NT2/D1 (cell line): ENCODE measurements around the gene ZZZ3.

Experiments used
- DNase-seq: peaks from one replicate; pipeline ENCODE4 v3.0.0-alpha.2; 2011; ENCODE audit warnings: low read depth, low spot score
- H3K27me3 ChIP-seq: 2 replicates; pipeline ENCODE4 v1.6.0; 2011; ENCODE audit warnings: mild to moderate bottlenecking; ENCODE audit not compliant: insufficient read length, insufficient read depth
- H3K36me3 ChIP-seq: 2 replicates; pipeline ENCODE4 v1.6.1; 2011; ENCODE audit warnings: mild to moderate bottlenecking, low read length, mixed read lengths; ENCODE audit not compliant: insufficient read depth, insufficient read length
- H3K4me1 ChIP-seq: 2 replicates; pipeline ENCODE4 v1.5.1; 2011; ENCODE audit not compliant: insufficient read depth, insufficient read length
- H3K4me3 ChIP-seq: 2 replicates; pipeline ENCODE4 v1.5.1; 2011; ENCODE audit warnings: low read depth; ENCODE audit not compliant: insufficient read length
- H3K9ac ChIP-seq: 2 replicates; pipeline ENCODE4 v1.6.0; 2011; ENCODE audit warnings: low read depth; ENCODE audit not compliant: insufficient read length
- H3K9me3 ChIP-seq: 2 replicates; pipeline ENCODE4 v1.5.1; 2011; ENCODE audit warnings: mild to moderate bottlenecking, low read length; ENCODE audit not compliant: insufficient read depth
- SUZ12 ChIP-seq: IDR thresholded peaks from 2 replicates; pipeline ENCODE4 v1.6.1; 2011; ENCODE audit not compliant: insufficient read length, insufficient read depth; ENCODE audit errors: extremely low read depth
- YY1 ChIP-seq: IDR thresholded peaks from 2 replicates; pipeline ENCODE4 v1.6.1; 2011; ENCODE audit not compliant: insufficient read length, insufficient read depth
- ZNF274 ChIP-seq: IDR thresholded peaks from 2 replicates; pipeline ENCODE4 v1.6.1; 2011; ENCODE audit warnings: mild to moderate bottlenecking, low read depth, low read length

ZZZ3 gene

DNA sequence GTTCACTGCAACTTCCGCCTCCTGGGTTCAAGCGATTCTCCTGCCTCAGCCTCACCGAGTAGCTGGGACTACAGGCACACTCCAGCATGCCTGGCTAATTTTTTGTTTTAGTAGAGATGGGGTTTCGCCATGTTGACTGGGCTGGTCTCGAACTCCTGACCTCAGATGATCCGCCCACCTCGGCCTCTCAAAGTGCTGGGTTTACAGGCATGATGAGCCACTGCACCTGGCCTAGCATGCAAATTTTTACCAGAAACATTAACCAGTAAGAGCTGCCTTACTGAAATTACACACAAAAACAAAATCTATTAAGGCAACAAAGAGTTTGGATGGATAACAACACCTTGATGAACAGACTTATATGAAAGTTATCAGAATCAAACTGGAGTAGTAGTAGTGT lies 12.1 kb downstream of the ZZZ3 start:
- TF ChIP-seq YY1, result no peak
- no peak for TF ChIP-seq SUZ12
- TF ChIP-seq ZNF274, result no peak
- Histone ChIP-seq H3K4me1 (no peaks in the 10 kb centered on the region), H3K36me3 (no peaks in the 10 kb centered on the region), H3K4me3 (no peak overlapping the region), H3K9me3 (no peaks in the 10 kb centered on the region), H3K27me3 (no peaks in the 10 kb centered on the region), H3K9ac (no peak overlapping the region)
- DNase-seq, result no peak

- no peak for DNase-seq
These were observed 13.5 kb downstream of the ZZZ3 start for GRCh38 chr1:77668924-77669449.

DNA sequence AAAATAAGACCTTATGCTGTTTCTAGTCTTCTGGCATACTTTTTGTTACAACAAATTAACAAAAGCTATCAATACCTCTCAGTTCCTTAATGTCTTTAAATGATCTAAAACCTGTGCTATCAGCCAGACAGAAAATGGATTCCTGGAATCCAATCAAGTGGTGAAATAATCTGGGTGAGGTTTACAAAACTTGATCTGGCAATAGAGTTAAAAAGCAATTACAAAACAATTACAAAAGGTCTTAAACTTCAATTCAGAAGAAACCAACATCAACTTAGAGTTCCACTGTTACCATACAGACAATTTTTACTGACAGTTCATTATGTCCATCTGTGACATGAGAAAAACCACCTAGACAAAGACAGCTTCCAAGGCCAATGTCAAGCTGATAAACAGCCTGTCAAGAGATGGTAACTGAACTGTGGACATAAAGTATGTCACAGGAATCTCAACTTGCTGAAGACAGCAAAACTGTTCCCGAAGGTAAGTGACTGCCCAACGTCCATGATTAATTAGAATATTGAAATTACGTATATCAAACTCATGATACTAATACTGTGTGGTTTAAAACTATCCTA lies 17.4 kb downstream of the ZZZ3 start:
- Histone ChIP-seq H3K4me3 (no peak overlapping the region), H3K9me3 (no peaks in the 10 kb centered on the region), H3K36me3 (peaks cover 7% of the 10 kb centered on the region), H3K4me1 (no peaks in the 10 kb centered on the region), H3K9ac (no peak overlapping the region), H3K27me3 (no peaks in the 10 kb centered on the region)
- no peak for TF ChIP-seq SUZ12
- no peak for TF ChIP-seq ZNF274
- TF ChIP-seq YY1, result no peak
- DNase-seq, result no peak

More at GRCh38 chr1:77668924-77669449, 13.5 kb downstream of the ZZZ3 start:
- no peak overlapping the region for H3K9ac ChIP-seq
- no peaks in the 10 kb centered on the region for H3K36me3 ChIP-seq
- no peak for TF ChIP-seq YY1
- no peak for TF ChIP-seq SUZ12
- no peak for TF ChIP-seq ZNF274
- H3K4me3 ChIP-seq, result no peak overlapping the region
- H3K27me3 ChIP-seq, result no peaks in the 10 kb centered on the region
- no peaks in the 10 kb centered on the region for H3K4me1 ChIP-seq
- no peaks in the 10 kb centered on the region for H3K9me3 ChIP-seq

DNA sequence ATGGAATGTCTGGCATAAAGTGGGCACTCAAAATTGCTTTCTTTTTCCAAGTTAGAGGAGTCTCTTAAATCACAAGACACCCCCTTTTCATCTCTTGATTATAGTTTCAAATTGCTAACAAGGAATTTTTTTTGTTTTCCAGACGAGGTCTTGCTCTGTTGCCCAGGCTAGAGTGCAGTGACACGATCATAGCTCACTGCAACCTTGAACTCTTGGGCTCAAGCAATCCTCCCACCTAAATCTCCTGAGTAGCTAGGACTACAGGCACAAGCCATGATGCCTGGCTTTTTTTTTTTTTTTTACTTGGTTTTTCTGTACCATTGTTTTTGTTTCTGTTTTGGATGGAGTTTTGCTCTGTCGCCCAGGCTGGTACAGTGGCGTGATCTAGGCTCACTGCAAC lies 20.8 kb downstream of the ZZZ3 start:
- Histone ChIP-seq H3K4me1 (no peaks in the 10 kb centered on the region), H3K9ac (no peak overlapping the region), H3K27me3 (no peaks in the 10 kb centered on the region), H3K9me3 (no peaks in the 10 kb centered on the region), H3K4me3 (no peak overlapping the region), H3K36me3 (peaks cover 7% of the 10 kb centered on the region)
- TF ChIP-seq ZNF274 (no peak), YY1 (no peak), SUZ12 (no peak)
- no peak for DNase-seq

- no peaks in the 10 kb centered on the region for H3K27me3 ChIP-seq
- no peak overlapping the region for H3K9ac ChIP-seq
- DNase-seq, result no peak
- TF ChIP-seq ZNF274, result no peak
- TF ChIP-seq SUZ12, result no peak
- no peak for TF ChIP-seq YY1
- peaks cover 7% of the 10 kb centered on the region for H3K36me3 ChIP-seq
- no peaks in the 10 kb centered on the region for H3K9me3 ChIP-seq
- no peaks in the 10 kb centered on the region for H3K4me1 ChIP-seq
- no peak overlapping the region for H3K4me3 ChIP-seq
These were observed 22.4 kb downstream of the ZZZ3 start for GRCh38 chr1:77659879-77660593.

GRCh38 chr1:77658271-77658670 lies 24.2 kb downstream of the ZZZ3 start:
- no peak for DNase-seq
- H3K4me3 ChIP-seq, result no peak overlapping the region
- H3K27me3 ChIP-seq, result no peaks in the 10 kb centered on the region
- no peak for TF ChIP-seq ZNF274
- TF ChIP-seq YY1, result no peak
- TF ChIP-seq SUZ12, result no peak
- H3K9me3 ChIP-seq, result no peaks in the 10 kb centered on the region
- peaks cover 7% of the 10 kb centered on the region for H3K36me3 ChIP-seq
- H3K9ac ChIP-seq, result no peak overlapping the region
- H3K4me1 ChIP-seq, result no peaks in the 10 kb centered on the region

DNA sequence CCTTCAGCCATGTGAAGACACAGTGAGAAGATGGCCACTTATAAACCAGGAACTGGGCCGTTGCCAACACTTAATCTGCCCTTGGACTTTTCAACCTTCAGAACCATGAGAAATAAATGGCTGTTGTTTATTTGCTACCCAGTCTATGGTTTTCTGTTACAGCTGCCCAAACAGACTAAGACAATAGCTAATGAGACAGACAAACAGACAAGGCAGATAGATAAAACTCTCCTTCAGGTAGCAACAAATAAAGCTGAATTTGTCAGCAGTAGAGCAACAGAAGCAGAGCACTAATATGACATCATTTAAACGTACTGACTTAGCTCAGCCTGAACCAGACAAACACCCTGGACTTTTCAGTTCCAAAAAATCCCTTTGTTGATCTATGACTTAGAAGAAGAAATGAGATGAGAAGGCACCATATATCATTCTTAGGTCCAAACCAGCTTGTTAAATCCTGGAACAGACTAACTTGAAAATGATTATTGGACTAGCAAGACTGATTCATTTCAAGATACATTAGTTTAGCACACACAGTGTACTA lies 27.0 kb downstream of the ZZZ3 start:
- Histone ChIP-seq H3K4me1 (no peaks in the 10 kb centered on the region), H3K9ac (no peak overlapping the region), H3K4me3 (no peak overlapping the region), H3K27me3 (no peaks in the 10 kb centered on the region), H3K36me3 (peaks cover 5% of the 10 kb centered on the region), H3K9me3 (peaks cover 13% of the 10 kb centered on the region)
- no peak for TF ChIP-seq YY1
- no peak for TF ChIP-seq ZNF274
- TF ChIP-seq SUZ12, result no peak
- DNase-seq, result no peak
